Chondrocyte (in vitro differentiated cells): ENCODE measurements around the gene MORN3. TPM values are rescaled to one million over a fixed set of nuclear protein-coding genes. Genes with fewer than 3 reads are reported as not detected.
"Not testable (repeated sequence)": the region's sequence is repeated elsewhere in the genome, so short reads cannot be mapped to it uniquely, and the experiment has no call there.

Experiments used
- DNase-seq: peaks from one replicate; pipeline ENCODE4 v3.0.0; 2021; ENCODE audit warnings: mixed read lengths, low spot score
- H3K27ac Mint-ChIP-seq: one replicate; pipeline ENCODE4 v1.8.0; 2021; ENCODE audit warnings: mild to moderate bottlenecking, moderate library complexity, mixed read lengths; ENCODE audit not compliant: unreplicated experiment
- H3K27me3 Mint-ChIP-seq: 2 replicates; pipeline ENCODE4 v1.8.0; 2021; ENCODE audit warnings: low read depth, mixed read lengths
- H3K36me3 Mint-ChIP-seq: 2 replicates; pipeline ENCODE4 v1.8.0; 2021; ENCODE audit warnings: low read depth, mixed read lengths
- H3K4me1 Mint-ChIP-seq: 2 replicates; pipeline ENCODE4 v1.8.0; 2021; ENCODE audit warnings: low read depth, mild to moderate bottlenecking, mixed read lengths
- H3K4me3 Mint-ChIP-seq: one replicate; pipeline ENCODE4 v1.8.0; 2021; ENCODE audit warnings: mild to moderate bottlenecking, moderate library complexity, mixed read lengths; ENCODE audit not compliant: unreplicated experiment
- H3K9me3 Mint-ChIP-seq: 2 replicates; pipeline ENCODE4 v1.8.0; 2021; ENCODE audit warnings: low read depth, mixed read lengths
- long read RNA-seq: library from polyadenylated mRNA; stranded (forward); transcript quantifications from one replicate; pipeline ENCODE4 v2.0.0, GENCODE V29; 2021
- total RNA-seq: library from RNA; stranded (reverse); gene quantifications from 3 replicates; pipeline ENCODE4 v1.2.1, GENCODE V29; 2021
- TF ChIP-seq, protein P1 (sequence below): fragments of 200-600 bp; sonication (generic); IDR thresholded peaks from 2 replicates; pipeline ENCODE4 v1.5.0; 2021; ENCODE audit warnings: antibody characterized with exemption, mild to moderate bottlenecking, moderate library complexity

MORN3 gene, protein sequence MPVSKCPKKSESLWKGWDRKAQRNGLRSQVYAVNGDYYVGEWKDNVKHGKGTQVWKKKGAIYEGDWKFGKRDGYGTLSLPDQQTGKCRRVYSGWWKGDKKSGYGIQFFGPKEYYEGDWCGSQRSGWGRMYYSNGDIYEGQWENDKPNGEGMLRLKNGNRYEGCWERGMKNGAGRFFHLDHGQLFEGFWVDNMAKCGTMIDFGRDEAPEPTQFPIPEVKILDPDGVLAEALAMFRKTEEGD
- 0.10 to 0.44 TPM (median 0.15 TPM) in 3 replicates for total RNA-seq
- long read RNA-seq, result 0 reads

DNA sequence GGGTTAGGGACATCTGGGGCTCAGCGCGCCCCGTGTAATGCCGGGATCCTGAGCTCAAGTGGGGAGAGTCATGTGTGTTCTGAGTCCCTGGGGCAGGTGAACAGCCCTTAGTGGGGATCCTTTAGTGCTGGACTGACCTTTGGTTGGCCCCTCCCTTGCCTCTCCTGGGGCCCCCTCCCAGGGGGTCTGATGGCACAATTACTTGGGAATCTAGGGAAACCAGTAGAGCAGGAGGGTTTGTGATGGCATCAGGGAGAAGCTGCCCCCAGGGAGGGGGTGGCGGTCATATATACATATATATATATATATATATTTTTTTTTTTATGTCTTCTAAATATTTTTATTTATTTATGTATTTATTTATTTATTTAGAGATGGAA lies at the start of gene MORN3:
Gene MORN3 (minus strand): TSS at position 134 of the 380 bp plus-strand sequence. CDS start 171 bp downstream, outside the sequence.
- Mint-ChIP-seq H3K36me3 (no peaks in the 10 kb centered on the region), H3K4me1 (peaks cover 6% of the 10 kb centered on the region), H3K9me3 (no peaks in the 10 kb centered on the region), H3K4me3 (no peak within 1 kb of the TSS), H3K27ac (no peak within 1 kb of the TSS), H3K27me3 (no peaks in the 10 kb centered on the region)
- DNase-seq, result no peak
- TF ChIP-seq, protein P1, sequence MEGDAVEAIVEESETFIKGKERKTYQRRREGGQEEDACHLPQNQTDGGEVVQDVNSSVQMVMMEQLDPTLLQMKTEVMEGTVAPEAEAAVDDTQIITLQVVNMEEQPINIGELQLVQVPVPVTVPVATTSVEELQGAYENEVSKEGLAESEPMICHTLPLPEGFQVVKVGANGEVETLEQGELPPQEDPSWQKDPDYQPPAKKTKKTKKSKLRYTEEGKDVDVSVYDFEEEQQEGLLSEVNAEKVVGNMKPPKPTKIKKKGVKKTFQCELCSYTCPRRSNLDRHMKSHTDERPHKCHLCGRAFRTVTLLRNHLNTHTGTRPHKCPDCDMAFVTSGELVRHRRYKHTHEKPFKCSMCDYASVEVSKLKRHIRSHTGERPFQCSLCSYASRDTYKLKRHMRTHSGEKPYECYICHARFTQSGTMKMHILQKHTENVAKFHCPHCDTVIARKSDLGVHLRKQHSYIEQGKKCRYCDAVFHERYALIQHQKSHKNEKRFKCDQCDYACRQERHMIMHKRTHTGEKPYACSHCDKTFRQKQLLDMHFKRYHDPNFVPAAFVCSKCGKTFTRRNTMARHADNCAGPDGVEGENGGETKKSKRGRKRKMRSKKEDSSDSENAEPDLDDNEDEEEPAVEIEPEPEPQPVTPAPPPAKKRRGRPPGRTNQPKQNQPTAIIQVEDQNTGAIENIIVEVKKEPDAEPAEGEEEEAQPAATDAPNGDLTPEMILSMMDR, result no peak

DNA sequence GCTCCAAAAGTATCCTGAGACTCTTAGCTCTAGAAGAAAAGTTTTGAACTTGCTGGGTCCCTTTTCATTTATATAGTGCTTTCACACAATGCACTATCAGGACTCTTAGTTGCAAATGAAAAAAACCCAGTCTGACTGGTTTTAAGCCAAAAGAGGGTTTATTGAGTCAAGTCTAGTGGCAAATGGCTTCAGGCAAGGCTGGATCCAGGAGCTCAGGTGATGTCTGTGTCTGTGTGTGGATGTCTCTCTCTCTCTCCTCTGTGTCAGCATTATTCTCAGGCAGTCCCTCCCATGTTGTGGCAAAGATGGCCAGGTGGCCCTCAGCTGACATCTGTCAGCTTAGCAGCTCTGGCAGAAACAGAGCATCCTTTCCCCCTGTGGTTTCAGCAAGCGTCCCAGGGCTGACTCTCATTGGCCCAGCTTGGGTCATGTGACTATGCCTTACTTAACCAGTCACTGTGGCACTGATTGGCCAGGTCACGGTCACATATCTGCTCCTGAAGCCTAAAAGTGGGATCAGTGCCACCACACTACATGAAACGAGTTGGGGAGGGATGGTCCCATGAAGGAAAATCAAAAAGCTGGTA lies 49.3 kb upstream of the MORN3 start:
- Mint-ChIP-seq H3K27ac (no peak overlapping the region), H3K9me3 (no peaks in the 10 kb centered on the region), H3K27me3 (no peaks in the 10 kb centered on the region), H3K36me3 (no peaks in the 10 kb centered on the region), H3K4me3 (no peak overlapping the region), H3K4me1 (peaks cover 31% of the 10 kb centered on the region)
- TF ChIP-seq, protein P1, result no peak
- DNase-seq, result no peak

DNA sequence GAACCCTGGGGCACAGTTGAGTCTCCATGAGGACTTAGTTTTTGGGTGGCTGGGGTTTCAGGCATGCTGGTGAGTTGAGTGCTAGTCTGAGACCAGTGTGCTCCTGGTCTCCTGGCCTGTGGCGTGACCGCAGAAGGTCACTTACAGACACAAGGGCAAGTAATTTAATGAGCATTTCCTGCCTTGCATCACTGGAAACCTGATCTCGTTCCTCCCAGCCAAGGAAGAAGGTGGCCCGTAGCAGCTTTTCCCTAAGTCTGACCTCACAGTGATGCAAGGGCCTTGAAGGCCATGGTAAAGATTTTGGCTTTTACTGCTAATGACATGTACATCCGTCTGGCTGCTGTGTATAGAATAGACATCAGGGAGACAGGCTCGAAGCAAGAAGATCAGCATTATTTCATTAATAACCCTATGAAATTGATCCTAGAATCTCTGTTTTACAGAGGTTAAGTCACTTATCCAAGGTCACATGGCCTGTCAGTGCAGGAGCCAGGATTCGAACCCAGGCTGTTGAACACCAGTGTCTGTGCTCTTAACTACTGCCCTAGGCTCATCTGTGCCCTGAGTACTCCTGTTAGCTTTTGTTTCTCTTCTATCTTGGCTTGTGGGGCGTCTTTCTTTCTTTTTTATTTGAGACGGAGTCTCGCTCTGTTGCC lies 47.7 kb upstream of the MORN3 start:
- no peaks in the 10 kb centered on the region for H3K9me3 Mint-ChIP-seq
- H3K27ac Mint-ChIP-seq, result peak overlapping the region; percentile 65
- H3K27me3 Mint-ChIP-seq, result no peaks in the 10 kb centered on the region
- H3K4me3 Mint-ChIP-seq, result no peak overlapping the region
- H3K36me3 Mint-ChIP-seq, result no peaks in the 10 kb centered on the region
- DNase-seq, result no peak
- H3K4me1 Mint-ChIP-seq, result peaks cover 38% of the 10 kb centered on the region
- TF ChIP-seq, protein P1, result no peak

DNA sequence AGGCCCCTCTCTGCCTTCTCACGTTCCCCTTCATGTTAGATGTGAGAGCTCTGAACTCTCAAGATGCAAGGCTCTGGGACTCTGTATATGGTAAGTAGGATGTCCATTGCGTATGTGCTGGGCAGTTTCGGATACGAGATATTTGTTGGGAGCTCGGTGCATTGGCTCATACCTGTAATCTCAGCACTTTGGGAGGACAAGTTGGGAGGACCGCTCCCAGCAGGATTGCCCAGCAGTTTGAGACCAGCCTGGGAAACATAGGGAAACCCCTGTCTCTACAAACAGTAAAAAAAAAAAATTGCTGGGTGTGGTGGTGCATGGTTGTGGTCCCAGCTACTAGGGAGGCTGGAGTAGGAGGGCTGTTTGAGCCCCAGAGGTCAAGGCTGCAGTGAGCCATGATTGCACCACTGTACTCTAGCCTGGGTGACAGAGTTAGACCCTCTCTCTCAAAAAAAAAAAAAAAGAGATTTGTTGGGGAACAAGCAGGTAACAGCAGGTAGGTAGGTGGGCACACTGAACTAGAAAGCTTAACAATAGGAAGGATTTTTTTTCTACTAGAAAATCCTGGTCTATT lies 46.5 kb upstream of the MORN3 start:
- no peaks in the 10 kb centered on the region for H3K36me3 Mint-ChIP-seq
- no peaks in the 10 kb centered on the region for H3K27me3 Mint-ChIP-seq
- peaks cover 43% of the 10 kb centered on the region for H3K4me1 Mint-ChIP-seq
- H3K27ac Mint-ChIP-seq, result no peak overlapping the region
- TF ChIP-seq, protein P1, result no peak
- H3K4me3 Mint-ChIP-seq, result no peak overlapping the region
- DNase-seq, result no peak
- no peaks in the 10 kb centered on the region for H3K9me3 Mint-ChIP-seq

DNA sequence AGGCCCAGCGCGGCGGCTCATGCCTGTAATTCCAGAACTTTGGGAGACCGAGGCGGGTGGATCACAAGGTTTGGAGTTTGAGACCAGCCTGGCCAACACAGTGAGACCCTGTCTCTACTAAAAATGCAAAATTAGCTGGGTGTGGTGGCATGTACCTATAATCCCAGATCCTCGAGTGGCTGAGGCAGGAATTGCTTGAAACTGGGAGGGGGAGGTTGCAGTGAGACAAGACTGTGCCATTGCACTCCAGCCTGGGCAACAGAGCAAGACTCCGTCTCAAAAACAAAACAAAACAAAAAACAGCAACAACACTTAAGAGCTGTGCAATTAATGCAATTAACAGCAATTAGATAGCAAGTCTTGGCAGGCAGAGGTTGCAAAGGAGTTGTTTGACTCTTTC lies 45.6 kb upstream of the MORN3 start:
- H3K27ac Mint-ChIP-seq, H3K9me3 Mint-ChIP-seq, H3K36me3 Mint-ChIP-seq, H3K27me3 Mint-ChIP-seq, DNase-seq, H3K4me3 Mint-ChIP-seq: not testable (repeated sequence)
- peaks cover 41% of the 10 kb centered on the region for H3K4me1 Mint-ChIP-seq
